ENCODE results near the gene TMUB2. TPM values are rescaled to one million over a fixed set of nuclear protein-coding genes. Genes with fewer than 3 reads are reported as not detected.
A peak's percentile ranks its signal among the peaks of the same experiment; 100 is the strongest.

The TMUB2 gene
- total and polyA plus RNA-seq, 2 of the 13 experiments (the other 11 are each of a cell fraction or from before 2014, with no cell fraction given): 26.9 to 50.8 TPM

DNA sequence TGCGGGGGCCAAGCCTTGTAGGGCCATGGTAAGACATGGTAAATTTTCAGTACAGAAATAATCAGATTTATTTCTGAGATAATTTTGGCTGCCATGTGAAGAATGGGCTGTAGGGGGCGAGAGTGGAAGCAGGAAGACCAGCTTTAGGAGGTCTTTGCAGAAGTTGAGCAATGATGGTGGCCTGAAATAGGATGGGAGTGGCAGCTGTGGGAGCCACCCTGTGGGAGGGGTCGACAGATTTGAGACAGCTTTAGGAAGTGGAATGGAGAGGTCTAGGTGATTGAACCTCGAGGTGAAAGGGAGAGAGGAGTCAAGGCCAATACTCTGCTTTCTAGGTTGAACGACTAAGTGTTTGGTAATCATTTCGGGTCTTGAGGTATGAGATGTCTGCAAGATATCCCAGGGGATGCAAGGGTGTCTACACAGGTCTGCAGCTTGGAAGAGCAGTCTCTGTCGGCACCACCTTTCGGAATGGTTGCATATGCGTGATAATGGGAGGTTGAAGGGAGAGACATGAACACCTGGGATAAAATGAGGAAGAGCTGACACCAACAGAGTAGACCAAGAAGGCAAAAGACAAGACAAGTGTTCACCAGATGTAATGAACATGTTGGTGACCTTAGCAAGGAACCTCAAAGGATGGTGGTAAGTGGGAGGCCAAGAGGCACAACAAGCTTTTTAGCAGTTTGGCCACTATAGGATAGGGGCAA lies 17.1 kb downstream of the TMUB2 start (continued):
- TF ChIP-seq, protein P1, sequence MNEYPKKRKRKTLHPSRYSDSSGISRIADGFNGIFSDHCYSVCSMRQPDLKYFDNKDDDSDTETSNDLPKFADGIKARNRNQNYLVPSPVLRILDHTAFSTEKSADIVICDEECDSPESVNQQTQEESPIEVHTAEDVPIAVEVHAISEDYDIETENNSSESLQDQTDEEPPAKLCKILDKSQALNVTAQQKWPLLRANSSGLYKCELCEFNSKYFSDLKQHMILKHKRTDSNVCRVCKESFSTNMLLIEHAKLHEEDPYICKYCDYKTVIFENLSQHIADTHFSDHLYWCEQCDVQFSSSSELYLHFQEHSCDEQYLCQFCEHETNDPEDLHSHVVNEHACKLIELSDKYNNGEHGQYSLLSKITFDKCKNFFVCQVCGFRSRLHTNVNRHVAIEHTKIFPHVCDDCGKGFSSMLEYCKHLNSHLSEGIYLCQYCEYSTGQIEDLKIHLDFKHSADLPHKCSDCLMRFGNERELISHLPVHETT (CRISPR knock-in tag; conservative IDR thresholded peaks at IDR 0.05): no peak
- peak; percentile 14; the same call in 1 of the 2 replicates for TF ChIP-seq FOSL2 (CRISPR knock-in tag; IDR thresholded peaks at IDR 0.05)
- TF ChIP-seq ZNF761 (CRISPR knock-in tag; conservative IDR thresholded peaks at IDR 0.05): no peak
- TF ChIP-seq THAP9 (CRISPR knock-in tag; IDR thresholded peaks at IDR 0.05; ENCODE audit: borderline replicate concordance): 0 out of 2 replicates have a peak, but pooled peaks have one; percentile 45
- TF ChIP-seq, protein P2, sequence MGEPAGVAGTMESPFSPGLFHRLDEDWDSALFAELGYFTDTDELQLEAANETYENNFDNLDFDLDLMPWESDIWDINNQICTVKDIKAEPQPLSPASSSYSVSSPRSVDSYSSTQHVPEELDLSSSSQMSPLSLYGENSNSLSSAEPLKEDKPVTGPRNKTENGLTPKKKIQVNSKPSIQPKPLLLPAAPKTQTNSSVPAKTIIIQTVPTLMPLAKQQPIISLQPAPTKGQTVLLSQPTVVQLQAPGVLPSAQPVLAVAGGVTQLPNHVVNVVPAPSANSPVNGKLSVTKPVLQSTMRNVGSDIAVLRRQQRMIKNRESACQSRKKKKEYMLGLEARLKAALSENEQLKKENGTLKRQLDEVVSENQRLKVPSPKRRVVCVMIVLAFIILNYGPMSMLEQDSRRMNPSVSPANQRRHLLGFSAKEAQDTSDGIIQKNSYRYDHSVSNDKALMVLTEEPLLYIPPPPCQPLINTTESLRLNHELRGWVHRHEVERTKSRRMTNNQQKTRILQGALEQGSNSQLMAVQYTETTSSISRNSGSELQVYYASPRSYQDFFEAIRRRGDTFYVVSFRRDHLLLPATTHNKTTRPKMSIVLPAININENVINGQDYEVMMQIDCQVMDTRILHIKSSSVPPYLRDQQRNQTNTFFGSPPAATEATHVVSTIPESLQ (CRISPR knock-in tag; conservative IDR thresholded peaks at IDR 0.05): no peak
- TF ChIP-seq ZBTB25 (CRISPR knock-in tag; IDR thresholded peaks at IDR 0.05): peak; percentile 68; the same call in 1 of the 2 replicates
- TF ChIP-seq MAFF (IDR thresholded peaks at IDR 0.05; ENCODE audit: low read depth, low read length): no peak
- TF ChIP-seq, protein P3, sequence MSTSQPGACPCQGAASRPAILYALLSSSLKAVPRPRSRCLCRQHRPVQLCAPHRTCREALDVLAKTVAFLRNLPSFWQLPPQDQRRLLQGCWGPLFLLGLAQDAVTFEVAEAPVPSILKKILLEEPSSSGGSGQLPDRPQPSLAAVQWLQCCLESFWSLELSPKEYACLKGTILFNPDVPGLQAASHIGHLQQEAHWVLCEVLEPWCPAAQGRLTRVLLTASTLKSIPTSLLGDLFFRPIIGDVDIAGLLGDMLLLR (CRISPR knock-in tag; IDR thresholded peaks at IDR 0.05): peak; percentile 59; the same call in 1 of the 2 replicates
- TF ChIP-seq, protein P4, sequence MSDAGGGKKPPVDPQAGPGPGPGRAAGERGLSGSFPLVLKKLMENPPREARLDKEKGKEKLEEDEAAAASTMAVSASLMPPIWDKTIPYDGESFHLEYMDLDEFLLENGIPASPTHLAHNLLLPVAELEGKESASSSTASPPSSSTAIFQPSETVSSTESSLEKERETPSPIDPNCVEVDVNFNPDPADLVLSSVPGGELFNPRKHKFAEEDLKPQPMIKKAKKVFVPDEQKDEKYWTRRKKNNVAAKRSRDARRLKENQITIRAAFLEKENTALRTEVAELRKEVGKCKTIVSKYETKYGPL (CRISPR knock-in tag; IDR thresholded peaks at IDR 0.05): no peak
- no peak for TF ChIP-seq MAZ (IDR thresholded peaks at IDR 0.05; ENCODE audit: borderline replicate concordance, low read depth, low read length)
- TF ChIP-seq MAZ (CRISPR knock-in tag; IDR thresholded peaks at IDR 0.05; ENCODE audit: low read depth): 0 out of 2 replicates have a peak, but pooled peaks have one; percentile 24
- no peak for TF ChIP-seq ZNF468 (CRISPR knock-in tag; IDR thresholded peaks at IDR 0.05)
- no peak for TF ChIP-seq CREB1 (IDR thresholded peaks at IDR 0.05)
- TF ChIP-seq CREB1 (CRISPR knock-in tag; IDR thresholded peaks at IDR 0.05): no peak
- TF ChIP-seq SP5 (CRISPR knock-in tag; IDR thresholded peaks at IDR 0.05; ENCODE audit: borderline replicate concordance, low read depth): peak; percentile 33; the same call in 1 of the 2 replicates
- TF ChIP-seq, protein P5, sequence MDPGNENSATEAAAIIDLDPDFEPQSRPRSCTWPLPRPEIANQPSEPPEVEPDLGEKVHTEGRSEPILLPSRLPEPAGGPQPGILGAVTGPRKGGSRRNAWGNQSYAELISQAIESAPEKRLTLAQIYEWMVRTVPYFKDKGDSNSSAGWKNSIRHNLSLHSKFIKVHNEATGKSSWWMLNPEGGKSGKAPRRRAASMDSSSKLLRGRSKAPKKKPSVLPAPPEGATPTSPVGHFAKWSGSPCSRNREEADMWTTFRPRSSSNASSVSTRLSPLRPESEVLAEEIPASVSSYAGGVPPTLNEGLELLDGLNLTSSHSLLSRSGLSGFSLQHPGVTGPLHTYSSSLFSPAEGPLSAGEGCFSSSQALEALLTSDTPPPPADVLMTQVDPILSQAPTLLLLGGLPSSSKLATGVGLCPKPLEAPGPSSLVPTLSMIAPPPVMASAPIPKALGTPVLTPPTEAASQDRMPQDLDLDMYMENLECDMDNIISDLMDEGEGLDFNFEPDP (CRISPR knock-in tag; conservative IDR thresholded peaks at IDR 0.05): no peak

All from HepG2 (cell line).